ENCODE data around the gene SF1. TPM values are rescaled to one million over a fixed set of nuclear protein-coding genes. Genes with fewer than 3 reads are reported as not detected.
A peak's percentile ranks its signal among the peaks of the same experiment; 100 is the strongest.

SF1 gene
- total and polyA plus RNA-seq, 4 donors = 76.2 to 213 (median 147) TPM

DNA sequence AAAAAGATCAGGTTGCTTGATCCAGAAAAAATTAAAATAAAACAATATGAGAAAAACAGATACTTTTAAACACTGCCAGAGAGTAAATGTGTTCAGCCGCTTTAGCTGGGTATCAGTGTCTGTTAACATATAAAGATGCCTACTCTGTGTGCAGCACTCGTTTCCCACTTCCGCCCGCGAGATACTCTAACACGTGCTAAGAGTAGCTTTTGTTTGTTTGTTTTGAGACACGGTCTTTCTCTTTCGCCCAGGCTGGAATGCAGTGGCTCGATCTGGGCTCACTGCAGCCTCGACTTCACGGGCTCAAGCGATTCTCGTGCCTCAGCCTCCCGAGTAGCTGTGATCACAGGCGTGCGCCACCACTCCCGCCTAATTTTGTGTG, 32.5 kb upstream of the SF1 start:
- H3K27me3 ChIP-seq (ENCODE audit: control insufficient read depth in 3 of 3, insufficient read depth in 3 of 3, low read length in 2 of 3) = no peaks in the 10 kb centered on the region
- no peak overlapping the region for H3K27ac ChIP-seq (ENCODE audit: low read depth in 1 of 2, low read length in 1 of 2)
- 48 to 53% methylated on average over 17 of the region's 17 CpGs for WGBS, 2 donors
- no peaks in the 10 kb centered on the region for H3K9me3 ChIP-seq (ENCODE audit: control insufficient read depth in 4 of 4, insufficient read depth in 3 of 4, low read length in 3 of 4)
- H3K9ac ChIP-seq (ENCODE audit: insufficient read depth in 1 of 2, low read length in 2 of 2) = no peak overlapping the region
- peak in 2 of 3 donors; percentile 43 to 45 for DNase-seq
- H3K4me3 ChIP-seq = no peak overlapping the region
- H3K36me3 ChIP-seq (ENCODE audit: control insufficient read depth in 4 of 4, insufficient read depth in 4 of 4, low read length in 4 of 4) = peaks cover 0 to 13% (median 4%) of the 10 kb centered on the region in 4 donors
- TF ChIP-seq, protein P1, sequence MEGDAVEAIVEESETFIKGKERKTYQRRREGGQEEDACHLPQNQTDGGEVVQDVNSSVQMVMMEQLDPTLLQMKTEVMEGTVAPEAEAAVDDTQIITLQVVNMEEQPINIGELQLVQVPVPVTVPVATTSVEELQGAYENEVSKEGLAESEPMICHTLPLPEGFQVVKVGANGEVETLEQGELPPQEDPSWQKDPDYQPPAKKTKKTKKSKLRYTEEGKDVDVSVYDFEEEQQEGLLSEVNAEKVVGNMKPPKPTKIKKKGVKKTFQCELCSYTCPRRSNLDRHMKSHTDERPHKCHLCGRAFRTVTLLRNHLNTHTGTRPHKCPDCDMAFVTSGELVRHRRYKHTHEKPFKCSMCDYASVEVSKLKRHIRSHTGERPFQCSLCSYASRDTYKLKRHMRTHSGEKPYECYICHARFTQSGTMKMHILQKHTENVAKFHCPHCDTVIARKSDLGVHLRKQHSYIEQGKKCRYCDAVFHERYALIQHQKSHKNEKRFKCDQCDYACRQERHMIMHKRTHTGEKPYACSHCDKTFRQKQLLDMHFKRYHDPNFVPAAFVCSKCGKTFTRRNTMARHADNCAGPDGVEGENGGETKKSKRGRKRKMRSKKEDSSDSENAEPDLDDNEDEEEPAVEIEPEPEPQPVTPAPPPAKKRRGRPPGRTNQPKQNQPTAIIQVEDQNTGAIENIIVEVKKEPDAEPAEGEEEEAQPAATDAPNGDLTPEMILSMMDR (IDR thresholded peaks at IDR 0.05; ENCODE audit: control extremely low read depth, extremely low read depth) = no peak
- ATAC-seq (ENCODE audit: insufficient read depth, low FRiP score) = peak; percentile 9
- H3K4me1 ChIP-seq (ENCODE audit: control insufficient read depth in 5 of 5, insufficient read depth in 5 of 5, low read length in 5 of 5) = peaks cover 0 to 7% (median 6%) of the 10 kb centered on the region in 5 donors

DNA sequence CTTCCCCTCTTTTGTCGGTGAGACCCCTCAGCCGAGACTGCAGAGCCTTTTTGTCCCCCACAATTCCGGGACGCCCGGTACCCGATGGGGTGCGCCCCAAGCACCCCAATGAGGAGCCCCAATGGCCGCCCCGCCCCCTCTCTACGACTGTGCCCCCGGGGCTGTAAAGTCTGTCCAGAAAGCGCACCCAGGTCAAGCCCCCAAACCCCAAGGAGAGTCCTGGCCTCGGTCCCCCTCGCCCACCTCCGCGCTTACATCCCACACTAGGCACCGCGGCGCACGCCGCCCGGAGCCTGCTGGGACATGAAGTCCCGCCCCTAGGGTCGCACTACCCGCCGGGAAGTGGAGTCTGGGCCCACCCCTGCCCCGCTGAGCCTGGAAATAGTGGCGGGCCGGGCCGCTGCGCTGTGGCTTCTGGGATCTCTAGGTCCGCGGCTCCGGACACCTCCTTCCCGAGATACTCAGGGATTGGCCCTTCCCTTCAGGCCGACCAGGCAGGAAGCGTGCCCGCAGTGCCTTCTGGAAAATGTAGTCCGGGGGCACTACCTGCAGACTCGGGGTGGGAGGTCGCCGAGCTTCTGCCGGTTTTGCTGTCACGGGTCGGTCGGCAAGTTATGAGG, 32.0 kb upstream of the SF1 start, which contains the start of gene MEN1:
Gene MEN1 (minus strand): TSS at position 281 of the 620 bp plus-strand sequence. CDS start 442 bp downstream, outside the sequence.
- ATAC-seq (ENCODE audit: insufficient read depth, low FRiP score) (peak; percentile 100), DNase-seq (peak; percentile 97 to 98 (median 98))
- H3K9ac ChIP-seq (ENCODE audit: insufficient read depth in 1 of 2, low read length in 2 of 2) = peak within 1 kb of the TSS in 1 of 2 donors; percentile 14
- peak within 1 kb of the TSS; percentile 51 to 60 for H3K27ac ChIP-seq (ENCODE audit: low read depth in 1 of 2, low read length in 1 of 2)
- no peaks in the 10 kb centered on the region for H3K27me3 ChIP-seq (ENCODE audit: control insufficient read depth in 3 of 3, insufficient read depth in 3 of 3, low read length in 2 of 3)
- peaks cover 0 to 15% (median 7%) of the 10 kb centered on the region in 4 donors for H3K36me3 ChIP-seq (ENCODE audit: control insufficient read depth in 4 of 4, insufficient read depth in 4 of 4, low read length in 4 of 4)
- no peaks in the 10 kb centered on the region for H3K9me3 ChIP-seq (ENCODE audit: control insufficient read depth in 4 of 4, insufficient read depth in 3 of 4, low read length in 3 of 4)
- H3K4me3 ChIP-seq = peak within 1 kb of the TSS; percentile 79
- TF ChIP-seq, protein P1 (IDR thresholded peaks at IDR 0.05; ENCODE audit: control extremely low read depth, extremely low read depth) = no peak
- WGBS, 2 donors = 0% methylated on average over 43 to 46 of the region's 46 CpGs
- peaks cover 0 to 7% (median 6%) of the 10 kb centered on the region in 5 donors for H3K4me1 ChIP-seq (ENCODE audit: control insufficient read depth in 5 of 5, insufficient read depth in 5 of 5, low read length in 5 of 5)

DNA sequence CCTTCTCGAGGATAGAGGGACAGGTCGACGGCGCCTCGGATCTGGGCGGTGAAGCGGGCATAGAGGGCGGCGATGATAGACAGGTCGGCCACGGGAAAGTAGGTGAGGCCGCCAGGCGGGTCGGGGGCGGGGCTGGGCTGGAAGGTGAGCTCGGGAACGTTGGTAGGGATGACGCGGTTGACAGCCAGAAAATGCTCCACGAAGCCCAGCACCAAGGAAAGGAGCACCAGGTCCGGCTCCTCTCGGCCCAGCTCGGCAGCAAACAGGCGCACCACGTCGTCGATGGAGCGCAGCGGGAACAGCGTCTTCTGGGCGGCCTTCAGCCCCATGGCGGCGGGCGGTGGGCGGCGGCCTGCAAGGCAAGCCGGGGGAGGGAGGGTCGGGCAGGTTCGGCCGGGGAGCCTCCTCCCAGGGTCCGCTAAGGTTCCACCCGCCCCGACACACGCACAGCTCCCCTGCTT, 31.5 kb upstream of the SF1 start:
- WGBS, 2 donors = 4 to 6% methylated on average over 38 to 44 of the region's 44 CpGs
- Histone ChIP-seq H3K4me1 (ENCODE audit: control insufficient read depth in 5 of 5, insufficient read depth in 5 of 5, low read length in 5 of 5) (peaks cover 0 to 7% (median 6%) of the 10 kb centered on the region in 5 donors), H3K36me3 (ENCODE audit: control insufficient read depth in 4 of 4, insufficient read depth in 4 of 4, low read length in 4 of 4) (peaks cover 0 to 18% (median 11%) of the 10 kb centered on the region in 4 donors), H3K9ac (ENCODE audit: insufficient read depth in 1 of 2, low read length in 2 of 2) (peak overlapping the region in 1 of 2 donors; percentile 14), H3K9me3 (ENCODE audit: control insufficient read depth in 4 of 4, insufficient read depth in 3 of 4, low read length in 3 of 4) (no peaks in the 10 kb centered on the region), H3K27ac (ENCODE audit: low read depth in 1 of 2, low read length in 1 of 2) (peak overlapping the region in 1 of 2 donors; percentile 60), H3K4me3 (peak overlapping the region; percentile 79), H3K27me3 (ENCODE audit: control insufficient read depth in 3 of 3, insufficient read depth in 3 of 3, low read length in 2 of 3) (no peaks in the 10 kb centered on the region)
- DNase-seq (peak in 2 of 3 donors; percentile 21 to 34), ATAC-seq (ENCODE audit: insufficient read depth, low FRiP score) (peak; percentile 2)
- TF ChIP-seq, protein P1 (IDR thresholded peaks at IDR 0.05; ENCODE audit: control extremely low read depth, extremely low read depth) = no peak
